ENCODE data around the gene FMNL3.
"Not testable (repeated sequence)": the region's sequence is repeated elsewhere in the genome, so short reads cannot be mapped to it uniquely, and the experiment has no call there.

Gene FMNL3

GRCh38 chr12:49707128-49707811 is at the start of gene FMNL3:
TSS of gene FMNL3 (minus strand) at chr12:49707405. CDS start at chr12:49707180, 225 bp downstream.
- peak; percentile 98 to 99 (median 99) for DNase-seq (ENCODE audit: low read depth in 3 of 3)

DNA sequence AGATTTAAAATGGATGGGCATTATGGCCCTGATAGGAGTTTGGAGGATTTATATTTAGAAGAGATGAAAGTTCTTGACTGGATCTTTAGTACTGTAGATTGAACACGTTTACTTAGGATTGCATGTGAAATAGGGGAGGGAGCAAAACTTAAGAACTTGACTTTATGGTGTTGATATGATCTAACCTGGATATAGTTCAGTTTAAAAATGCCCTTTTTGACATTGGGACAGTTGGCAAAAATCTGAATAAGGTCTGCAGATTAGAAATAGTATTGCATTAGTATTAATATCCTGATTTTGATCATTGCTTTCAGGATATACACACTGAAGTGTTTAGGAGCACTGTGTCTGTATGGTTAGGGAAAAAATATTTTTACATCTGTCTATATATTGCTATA is 43.8 kb upstream of the FMNL3 start:
- DNase-seq (ENCODE audit: low read depth in 3 of 3), result no peak

GRCh38 chr12:49750027-49750995 is 43.1 kb upstream of the FMNL3 start:
- DNase-seq (ENCODE audit: low read depth in 3 of 3), result peak in 1 of 3 experiments; percentile 26

DNA sequence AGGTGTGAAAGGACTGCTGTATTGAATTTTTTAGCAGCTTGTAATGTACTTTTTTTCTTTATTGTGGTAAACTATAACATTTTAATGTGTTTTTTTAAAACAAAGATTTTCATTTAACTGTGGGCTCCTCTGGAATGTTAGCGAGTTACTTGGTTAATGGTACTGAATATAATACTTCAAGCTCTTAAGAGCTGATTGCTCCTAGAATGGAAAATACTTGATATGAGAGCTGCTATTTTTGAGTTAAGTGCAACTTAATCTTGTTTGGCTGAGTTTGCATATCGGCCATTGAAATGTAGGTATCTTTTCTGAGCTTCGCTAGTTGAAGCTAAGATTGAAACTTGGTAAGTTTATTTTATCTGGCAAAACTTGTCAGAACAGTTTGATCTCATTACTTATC is 41.6 kb upstream of the FMNL3 start:
- DNase-seq (ENCODE audit: low read depth in 3 of 3), result no peak

DNA sequence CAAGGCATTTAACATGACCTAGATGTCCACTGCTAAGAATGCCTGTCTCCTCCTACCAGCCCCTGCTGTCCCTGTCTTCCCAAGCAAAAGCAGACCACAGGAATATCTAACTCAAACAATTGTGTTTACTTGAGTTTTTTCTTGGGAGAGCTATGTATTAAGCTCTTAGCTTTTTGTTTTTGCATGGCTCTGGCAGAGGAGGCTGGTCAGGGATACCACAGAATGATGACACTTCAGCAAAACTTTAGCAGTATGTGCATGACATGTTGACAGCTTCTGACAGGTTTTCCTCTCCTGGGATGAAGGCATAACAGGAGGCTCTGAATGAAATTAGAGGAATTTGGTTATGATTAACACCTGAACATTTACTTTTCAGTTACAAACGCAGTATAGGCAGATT is 41.1 kb upstream of the FMNL3 start:
- DNase-seq (ENCODE audit: low read depth in 3 of 3), result no peak

- DNase-seq (ENCODE audit: low read depth in 3 of 3), result no peak
Measured at GRCh38 chr12:49744363-49744885, 37.2 kb upstream of the FMNL3 start.

GRCh38 chr12:49741882-49742620 is 34.8 kb upstream of the FMNL3 start:
- DNase-seq (ENCODE audit: low read depth in 3 of 3), result peak; percentile 69 to 78 (median 72)

DNA sequence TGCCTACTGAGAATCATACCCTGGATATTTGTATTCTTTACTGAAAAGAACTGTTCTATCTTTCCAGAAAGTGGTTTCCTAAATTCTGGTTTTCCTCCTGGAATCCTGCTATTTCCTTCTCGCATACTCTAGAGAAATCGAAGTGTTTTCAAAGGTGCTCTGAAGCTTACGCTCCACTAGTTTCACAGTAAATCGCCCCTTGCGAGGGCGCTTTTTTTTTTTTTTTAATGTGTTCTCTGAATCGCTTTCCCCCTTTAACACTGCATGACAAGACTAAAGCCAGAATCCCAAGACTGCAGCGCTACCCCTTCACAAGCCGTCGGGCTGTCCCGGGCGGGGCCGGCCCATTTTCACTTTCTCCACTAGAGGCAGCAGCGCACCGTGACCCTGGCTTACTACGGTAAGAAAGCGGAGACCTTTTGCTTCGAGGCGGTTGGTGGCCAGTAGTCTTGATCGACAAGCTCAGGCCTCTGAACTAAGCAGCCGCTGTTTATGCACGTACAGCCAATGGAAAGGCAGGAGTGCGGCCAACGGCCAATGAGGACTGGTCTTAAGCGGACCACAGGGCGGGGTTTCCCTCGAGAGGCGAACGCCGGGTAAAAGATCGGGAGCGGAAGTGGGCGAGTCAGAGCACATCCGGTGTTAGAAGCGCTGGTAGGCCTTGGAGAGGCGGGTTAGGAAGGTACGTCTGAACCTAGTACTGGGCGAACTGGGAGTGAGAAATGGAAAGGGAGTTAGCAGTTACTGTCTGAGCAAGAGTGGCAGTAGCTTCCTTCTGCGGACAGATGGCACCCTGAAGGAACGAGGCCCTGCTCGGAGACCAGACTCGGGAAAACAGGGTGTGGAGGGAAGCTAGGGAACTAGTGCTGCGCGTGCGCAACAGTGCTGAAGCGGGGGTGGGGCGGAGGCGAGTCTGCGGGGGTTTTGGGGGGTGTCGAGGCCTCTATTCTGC is 34.0 kb upstream of the FMNL3 start, which contains the start of gene TMBIM6:
TSS of gene TMBIM6 (plus strand) at position 628 of the 952 bp plus-strand sequence. CDS start 10,937 bp downstream, outside the sequence.
- DNase-seq (ENCODE audit: low read depth in 3 of 3), result peak; percentile 88 to 98 (median 96)

- not testable (repeated sequence) for DNase-seq (ENCODE audit: low read depth in 3 of 3)
Measured at GRCh38 chr12:49740277-49740676, 33.1 kb upstream of the FMNL3 start.

DNA sequence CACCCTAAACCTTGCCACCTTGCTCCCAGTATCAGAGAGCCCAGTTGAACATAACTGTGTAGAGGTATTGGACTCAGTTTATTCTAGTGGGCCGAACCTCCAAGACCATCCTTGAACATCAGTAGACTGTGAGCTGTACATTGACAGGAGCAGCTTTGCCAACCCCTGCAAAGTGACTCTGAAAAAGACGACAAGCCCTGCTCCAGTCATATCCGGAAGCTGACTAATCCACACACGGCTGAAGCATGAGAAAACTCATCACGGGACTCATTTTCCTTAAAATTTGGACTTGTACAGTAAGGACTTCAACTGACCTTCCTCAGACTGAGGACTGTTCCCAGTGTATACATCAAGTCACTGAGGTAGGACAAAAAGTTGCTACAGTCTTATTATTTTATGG is 31.5 kb upstream of the FMNL3 start:
- DNase-seq (ENCODE audit: low read depth in 3 of 3), result not testable (repeated sequence)

GRCh38 chr12:49734900-49735299 is 27.7 kb upstream of the FMNL3 start:
- DNase-seq (ENCODE audit: low read depth in 3 of 3), result not testable (repeated sequence)

DNA sequence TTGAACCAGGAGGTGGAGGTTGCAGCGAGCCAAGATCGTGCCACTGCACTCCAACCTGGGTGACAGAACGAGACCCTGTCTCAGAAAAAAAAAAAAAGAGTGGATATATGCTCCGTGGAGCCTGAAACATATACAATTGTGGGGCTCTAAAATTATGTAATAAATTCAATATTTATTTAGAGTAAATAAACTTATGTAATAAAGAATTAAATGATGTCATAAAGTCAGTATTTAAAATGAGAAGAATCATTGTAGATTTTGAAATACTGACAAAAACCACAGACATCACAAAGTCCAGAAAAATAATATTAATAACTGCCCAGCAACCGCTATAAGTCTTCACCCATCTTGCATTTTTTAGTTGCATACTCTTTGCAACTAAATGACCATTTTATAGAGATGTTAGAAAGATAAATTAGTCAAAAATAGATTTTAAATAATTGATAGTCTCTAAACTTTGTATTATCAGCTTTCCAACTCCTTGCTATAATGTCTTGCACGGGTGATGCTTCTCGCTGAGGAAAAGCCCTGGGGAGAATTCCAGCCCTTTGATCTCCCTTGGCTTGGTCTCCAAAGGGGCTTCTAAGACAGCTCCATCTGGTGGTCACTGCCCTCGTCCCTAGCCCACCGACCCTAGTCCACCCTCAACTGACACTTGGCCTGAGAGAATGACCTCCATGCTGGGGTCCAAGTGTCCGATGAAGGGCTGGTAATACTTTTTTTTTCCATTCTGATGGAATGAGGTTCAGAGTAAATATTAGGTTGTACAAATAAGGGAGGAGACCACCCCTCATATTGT is 26.2 kb upstream of the FMNL3 start:
- DNase-seq (ENCODE audit: low read depth in 3 of 3), result no peak

GRCh38 chr12:49730568-49731101 is 23.4 kb upstream of the FMNL3 start:
- no peak for DNase-seq (ENCODE audit: low read depth in 3 of 3)

DNA sequence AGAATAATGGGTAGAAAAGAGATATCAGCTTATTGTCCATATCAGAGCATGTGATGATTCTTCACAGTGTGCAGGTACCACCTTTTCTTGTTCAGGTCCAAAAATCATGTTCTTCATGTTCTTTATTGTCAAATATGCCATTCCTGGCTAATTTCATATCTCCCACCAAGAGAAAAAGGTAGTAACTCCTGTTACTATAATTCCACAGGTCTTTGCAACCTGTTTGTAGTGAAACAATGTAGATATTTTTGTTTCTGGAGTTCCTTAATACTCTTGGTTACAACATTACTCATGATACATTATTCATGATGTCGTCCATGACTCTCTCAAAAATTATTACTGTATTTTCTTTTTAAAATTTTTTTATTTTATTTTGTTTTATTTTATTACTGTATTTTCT is 22.8 kb upstream of the FMNL3 start:
- DNase-seq (ENCODE audit: low read depth in 3 of 3), result no peak

DNA sequence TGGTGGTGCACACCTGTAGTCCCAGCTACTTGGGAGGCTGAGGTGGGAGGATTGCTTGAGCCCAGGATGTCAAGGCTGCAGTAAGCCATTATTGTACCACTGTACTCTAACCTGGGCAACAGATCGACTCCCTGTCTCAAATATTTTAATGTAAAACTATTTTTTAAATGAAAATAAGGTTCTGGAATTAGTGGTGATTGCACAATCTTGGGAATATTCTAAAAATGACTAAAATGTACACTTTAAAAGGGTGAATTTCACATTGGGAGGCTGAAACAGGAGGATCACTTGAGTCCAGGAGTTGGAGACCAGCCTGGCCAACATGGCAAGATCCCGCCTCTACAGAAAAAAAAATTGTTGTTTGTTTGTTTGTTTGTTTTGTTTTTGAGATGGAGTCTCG is 21.2 kb upstream of the FMNL3 start:
- no peak for DNase-seq (ENCODE audit: low read depth in 3 of 3)

DNA sequence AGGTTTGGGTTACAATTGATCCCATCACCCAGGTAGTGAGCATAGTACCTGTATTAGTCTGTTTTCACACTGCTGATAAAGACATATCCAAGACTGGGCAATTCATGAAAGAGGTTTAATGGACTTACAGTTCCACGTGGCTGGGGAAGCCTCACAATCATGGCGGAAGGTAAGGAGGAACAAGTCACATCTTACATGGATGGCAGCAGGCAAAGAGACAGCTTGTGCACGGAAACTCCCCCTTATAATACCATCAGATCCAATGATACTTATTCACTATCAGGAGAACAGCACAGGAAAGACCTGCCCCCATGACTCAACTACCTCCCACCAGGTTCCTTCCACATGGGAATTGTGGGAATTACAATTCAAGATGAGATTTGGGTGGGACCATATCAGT is 14.2 kb upstream of the FMNL3 start:
- not testable (repeated sequence) for DNase-seq (ENCODE audit: low read depth in 3 of 3)

DNA sequence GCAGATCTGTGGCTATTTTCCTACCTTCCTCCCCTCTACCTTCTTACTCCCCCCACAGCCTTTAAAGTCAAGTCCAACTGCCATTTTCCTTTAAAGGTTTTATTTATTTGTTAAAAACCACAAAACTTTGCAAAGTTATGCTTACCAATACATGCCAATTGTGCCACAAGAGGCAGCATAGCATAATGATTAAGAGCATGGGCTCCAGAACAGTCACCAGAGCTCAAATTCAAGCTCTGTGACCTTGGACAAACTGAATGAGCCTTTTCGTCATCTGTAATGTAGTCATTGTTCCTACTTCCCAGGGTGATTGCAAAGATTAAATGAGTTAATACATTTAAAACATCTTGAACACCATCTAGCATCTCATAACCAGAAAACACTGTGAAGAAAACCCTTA is 13.0 kb upstream of the FMNL3 start:
- no peak for DNase-seq (ENCODE audit: low read depth in 3 of 3)

- not testable (repeated sequence) for DNase-seq (ENCODE audit: low read depth in 3 of 3)
Measured at GRCh38 chr12:49717800-49718199, 10.6 kb upstream of the FMNL3 start.

DNA sequence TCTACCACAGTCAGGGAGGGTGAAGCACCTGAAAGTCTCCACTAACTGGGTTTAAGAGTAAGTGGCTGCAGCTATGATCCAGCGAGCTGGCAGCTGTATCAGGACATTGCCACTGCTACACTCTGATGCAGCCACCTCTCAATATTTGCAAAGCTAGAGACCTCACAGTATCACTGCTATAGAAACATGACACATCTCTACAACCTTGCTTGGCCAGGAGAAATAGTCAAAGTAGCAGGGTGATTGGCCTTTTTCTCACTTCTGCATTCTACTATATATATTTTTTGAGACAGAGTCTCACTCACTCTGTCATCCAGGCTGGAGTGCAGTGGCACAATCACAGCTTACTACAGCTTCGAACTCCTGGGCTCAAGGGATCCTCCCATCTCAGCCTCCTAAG is 9.3 kb upstream of the FMNL3 start:
- DNase-seq (ENCODE audit: low read depth in 3 of 3), result no peak
